ENCODE data around the gene CREBBP.

- no peak for TF ChIP-seq RAD21 (IDR thresholded peaks at IDR 0.05; ENCODE audit: low read depth)
- TF ChIP-seq CEBPB (IDR thresholded peaks at IDR 0.05), result no peak
- TF ChIP-seq NFIC (IDR thresholded peaks at IDR 0.05), result no peak
- TF ChIP-seq YY1 (IDR thresholded peaks at IDR 0.05; ENCODE audit: low read depth), result no peak
- no peak for TF ChIP-seq EGR1 (IDR thresholded peaks at IDR 0.05)
These were observed 55.4 kb downstream of the CREBBP start for GRCh38 chr16:3825103-3825502.

Data from Ishikawa (cell line).